Thyroid gland (tissue), 4 donors: Measurements from ENCODE around the gene CELF4.

ENCODE experiments used
- POLR2A ChIP-seq, 2 donors: fragments of 450-650 bp; IDR thresholded peaks; one replicate each; pipeline ENCODE4 v1.6.1; 2017; ENCODE audit warnings: antibody characterized with exemption in 2 of 2, mild to moderate bottlenecking in 2 of 2, moderate library complexity in 1 of 2
- TF ChIP-seq, protein P1 (sequence below), 6 experiments: fragments of 200-600 bp in 3 of 6; fragments of 450-650 bp in 3 of 6; sonication (generic) in 3 of 6; IDR thresholded peaks; one replicate each; pipeline ENCODE4 v1.5.1; 2016 to 2019; ENCODE audit warnings: antibody characterized with exemption in 6 of 6, mild to moderate bottlenecking in 2 of 6, inconsistent platforms in 1 of 6, moderate library complexity in 1 of 6

DNA sequence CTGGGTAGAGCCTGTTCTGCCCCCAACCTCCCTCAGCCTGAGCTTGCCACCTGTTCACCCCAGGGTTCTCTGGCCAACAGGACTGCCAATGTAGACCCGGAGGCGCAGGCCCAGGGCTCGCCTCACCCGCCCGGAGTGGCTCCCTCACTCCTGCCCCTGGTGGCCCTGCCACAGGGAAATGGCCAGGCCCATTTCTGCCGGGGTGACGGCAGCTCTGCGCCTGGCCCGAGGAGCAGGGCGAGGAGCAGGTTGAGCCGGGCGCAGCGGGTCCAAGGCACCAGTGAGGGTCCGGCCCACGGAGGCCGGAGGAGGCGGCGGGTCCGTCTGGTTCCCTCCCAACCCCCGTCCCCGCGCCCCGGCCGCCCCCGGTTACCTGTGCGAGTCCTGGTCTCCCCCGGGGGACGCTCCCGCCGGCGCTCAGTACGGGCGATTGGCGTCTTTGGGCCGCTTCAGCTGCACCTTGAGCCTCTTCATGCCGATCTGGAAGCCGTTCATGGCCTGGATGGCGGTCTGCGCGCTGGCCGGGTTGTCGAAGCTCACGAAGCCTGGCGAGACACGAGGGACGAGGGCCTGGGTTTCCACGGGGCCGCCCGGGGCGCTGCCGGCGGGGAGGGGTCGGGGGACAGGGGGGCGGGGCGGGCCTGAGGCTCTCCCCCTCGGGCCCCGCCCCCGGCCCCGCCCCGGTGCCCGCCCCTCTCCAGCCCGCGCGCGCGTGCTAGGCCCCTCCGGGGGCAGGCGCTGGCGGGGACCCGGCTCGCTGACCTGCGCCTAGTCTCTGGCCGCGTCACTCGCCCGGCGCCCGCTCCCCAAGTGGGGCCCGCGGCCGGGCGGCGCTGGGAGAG is 312.0 kb downstream of the CELF4 start:
- TF ChIP-seq, protein P1, sequence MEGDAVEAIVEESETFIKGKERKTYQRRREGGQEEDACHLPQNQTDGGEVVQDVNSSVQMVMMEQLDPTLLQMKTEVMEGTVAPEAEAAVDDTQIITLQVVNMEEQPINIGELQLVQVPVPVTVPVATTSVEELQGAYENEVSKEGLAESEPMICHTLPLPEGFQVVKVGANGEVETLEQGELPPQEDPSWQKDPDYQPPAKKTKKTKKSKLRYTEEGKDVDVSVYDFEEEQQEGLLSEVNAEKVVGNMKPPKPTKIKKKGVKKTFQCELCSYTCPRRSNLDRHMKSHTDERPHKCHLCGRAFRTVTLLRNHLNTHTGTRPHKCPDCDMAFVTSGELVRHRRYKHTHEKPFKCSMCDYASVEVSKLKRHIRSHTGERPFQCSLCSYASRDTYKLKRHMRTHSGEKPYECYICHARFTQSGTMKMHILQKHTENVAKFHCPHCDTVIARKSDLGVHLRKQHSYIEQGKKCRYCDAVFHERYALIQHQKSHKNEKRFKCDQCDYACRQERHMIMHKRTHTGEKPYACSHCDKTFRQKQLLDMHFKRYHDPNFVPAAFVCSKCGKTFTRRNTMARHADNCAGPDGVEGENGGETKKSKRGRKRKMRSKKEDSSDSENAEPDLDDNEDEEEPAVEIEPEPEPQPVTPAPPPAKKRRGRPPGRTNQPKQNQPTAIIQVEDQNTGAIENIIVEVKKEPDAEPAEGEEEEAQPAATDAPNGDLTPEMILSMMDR (IDR thresholded peaks at IDR 0.05), result no peak
- TF ChIP-seq POLR2A (IDR thresholded peaks at IDR 0.05), result no peak
